Transverse colon (tissue), 4 donors: ENCODE data around the gene TMEM62. TPM values are rescaled to one million over a fixed set of nuclear protein-coding genes. Genes with fewer than 3 reads are reported as not detected.

Source experiments
- DNase-seq: peaks from one replicate; pipeline ENCODE4 v3.0.0-alpha.2; 2019
- H3K27ac ChIP-seq, 4 donors: fragments of 200-600 bp; sonication (generic); 2 replicates each; pipeline ENCODE4 v1.5.1; 2016 to 2018; ENCODE audit warnings: inconsistent platforms in 4 of 4
- H3K27me3 ChIP-seq: fragments of 200-600 bp; sonication (generic); 2 replicates; pipeline ENCODE4 v1.5.1; 2017; ENCODE audit warnings: inconsistent platforms
- H3K36me3 ChIP-seq, 4 donors: fragments of 200-600 bp; sonication (generic); 2 replicates each; pipeline ENCODE4 v1.5.1; 2017 to 2019; ENCODE audit warnings: inconsistent platforms in 4 of 4
- H3K4me1 ChIP-seq, 4 donors: fragments of 200-600 bp; sonication (generic); 2 replicates each; pipeline ENCODE4 v1.5.1; 2017 to 2020; ENCODE audit warnings: inconsistent platforms in 4 of 4
- H3K4me3 ChIP-seq, 4 donors: fragments of 200-600 bp; sonication (generic); 1 replicate in 1 of 4; 2 replicates in 3 of 4; pipeline versions ENCODE4 v1.5.1 to v1.6.1; 2017 to 2019; ENCODE audit warnings: inconsistent platforms in 4 of 4
- H3K9me3 ChIP-seq, 2 donors: fragments of 200-600 bp; sonication (generic); 2 replicates each; pipeline ENCODE4 v1.5.1; 2017 to 2019; ENCODE audit warnings: inconsistent platforms in 2 of 2
- CTCF ChIP-seq, 5 experiments: fragments of 200-600 bp in 3 of 5; fragments of 450-650 bp in 2 of 5; sonication (generic) in 3 of 5; IDR thresholded peaks; 1 replicate in 2 of 5; 2 replicates in 3 of 5; pipeline ENCODE4 v1.5.1; 2016 to 2017; ENCODE audit warnings: antibody characterized with exemption in 5 of 5, inconsistent platforms in 3 of 5, mild to moderate bottlenecking in 2 of 5, moderate library complexity in 1 of 5
- EP300 ChIP-seq: sonication (generic); formaldehyde crosslinking; IDR thresholded peaks from one replicate; pipeline ENCODE4 v1.6.1; 2017; ENCODE audit warnings: antibody characterized with exemption, low read depth
- POLR2A ChIP-seq: fragments of 450-650 bp; IDR thresholded peaks from one replicate; pipeline ENCODE4 v1.6.1; 2016; ENCODE audit warnings: antibody characterized with exemption, mild to moderate bottlenecking, moderate library complexity
- POLR2AphosphoS5 ChIP-seq, 3 donors: sonication (generic); formaldehyde crosslinking; IDR thresholded peaks; one replicate each; pipeline ENCODE4 v1.6.1; 2016; ENCODE audit warnings: antibody characterized with exemption in 3 of 3
- WGBS, 2 donors: methylation state at CpG; one replicate each; pipeline ENCODE4 v1.1.5; 2018; ENCODE audit warnings: low coverage in 1 of 2; 5-methylcytosine and 5-hydroxymethylcytosine counted together
- in situ Hi-C, 4 donors: fragments of 200-750 bp; cut with MboI; loops; one replicate each; pipeline versions ENCODE4 v1.15.0 to v1.15.1; 2017; ENCODE audit warnings: low sequenced_read_pairs in 3 of 4, low pct_ligation_motif_present in 1 of 4, low pct_unique_long_range_greater_than_20kb in 1 of 4
- intact Hi-C: fragments of 100-400 bp; cut with DNase I; formaldehyde crosslinking; loops from one replicate; pipeline ENCODE4 v1.15.1; 2023; ENCODE audit warnings: low total_unique reads
- small RNA-seq, 4 donors: library from RNA; depleted of rRNA; stranded (forward); fragments of <200 nt; gene quantifications; one replicate each; pipeline ENCODE3, GENCODE V24; 2016
- total RNA-seq, 4 donors: library from RNA; depleted of rRNA; stranded (reverse); fragments of >200 nt; gene quantifications; one replicate each; pipeline ENCODE4 v1.1.0, GENCODE V29; 2016

Gene TMEM62
- total RNA-seq, 4 donors from 2014 or later, result 21.3 to 367 (median 39.6) TPM

- intact Hi-C loops, result no loop called here
- Histone ChIP-seq H3K27ac (no peak overlapping the region), H3K27me3 (no peaks in the 10 kb centered on the region), H3K36me3 (no peaks in the 10 kb centered on the region), H3K4me1 (no peaks in the 10 kb centered on the region), H3K4me3 (no peak overlapping the region), H3K9me3 (no peaks in the 10 kb centered on the region)
- WGBS, 2 donors, result 33 to 63% methylated on average over 2 of the region's 2 CpGs
- in situ Hi-C loops, result loop anchor here in 1 of 4 donors (5.0 kb wide), 1 partner anchor 52 kb away; no protein-coding TSS in a partner anchor
- TF ChIP-seq POLR2AphosphoS5 (IDR thresholded peaks at IDR 0.05) (no peak), POLR2A (no peak), CTCF (IDR thresholded peaks at IDR 0.05) (no peak), EP300 (no peak)
- DNase-seq, result no peak
Measured at GRCh38 chr15:43230640-43231115, 97.3 kb downstream of the TMEM62 start.

- Histone ChIP-seq H3K4me1 (no peaks in the 10 kb centered on the region), H3K36me3 (no peaks in the 10 kb centered on the region), H3K9me3 (no peaks in the 10 kb centered on the region), H3K4me3 (no peak overlapping the region), H3K27ac (no peak overlapping the region), H3K27me3 (no peaks in the 10 kb centered on the region)
- WGBS, 2 donors, result 88 to 100% methylated on average over 1 to 3 of the region's 3 CpGs
- no peak for DNase-seq
- intact Hi-C loops, result loop anchor here (2.0 kb wide), 1 partner anchor 16 kb away; no protein-coding TSS in a partner anchor
- in situ Hi-C loops, result loop anchor here in 1 of 4 donors (5.0 kb wide), 1 partner anchor 50 kb away; no protein-coding TSS in a partner anchor
- TF ChIP-seq CTCF (IDR thresholded peaks at IDR 0.05), result no peak
- no peak for TF ChIP-seq EP300
- no peak for TF ChIP-seq POLR2AphosphoS5 (IDR thresholded peaks at IDR 0.05)
- no peak for TF ChIP-seq POLR2A
Measured at GRCh38 chr15:43232289-43232874, 99.0 kb downstream of the TMEM62 start.

Small RNAs within 50 kb of the gene (small RNA-seq; reads per million reads assigned to genes)
- 0 reads per million in 4 donors for gene AC068724.2

Other genes with a start within 250 kb of the TMEM62 start
- 10 to 100 TPM in 3 of 4 donors, 1 to 10 TPM in 1; 7.9 to 78.2 (median 18.2) TPM for gene TTBK2, start 212.8 kb upstream of the TMEM62 start, total RNA-seq
- gene UBR1, start 27.5 kb upstream of the TMEM62 start, total RNA-seq, result 100 to 1,000 TPM in 1 of 4 donors, 10 to 100 TPM in 3; 21.3 to 108 (median 34.2) TPM
- gene CCNDBP1, start 51.8 kb downstream of the TMEM62 start, total RNA-seq, result 100 to 1,000 TPM in 1 of 4 donors, 10 to 100 TPM in 3; 20.7 to 120 (median 80.0) TPM
- gene EPB42, start 87.4 kb downstream of the TMEM62 start, total RNA-seq, result not detected
- 10 to 100 TPM in 1 of 4 donors, not detected in 3; 12.1 TPM for gene TGM5, start 133.3 kb downstream of the TMEM62 start, total RNA-seq
- gene TGM7, start 168.7 kb downstream of the TMEM62 start, total RNA-seq, result not detected
- gene LCMT2, start 197.0 kb downstream of the TMEM62 start, total RNA-seq, result 1 to 10 TPM; 3.0 to 6.4 (median 3.4) TPM
- gene ZSCAN29, start 237.5 kb downstream of the TMEM62 start, total RNA-seq, result 10 to 100 TPM; 25.1 to 33.7 (median 29.8) TPM
- gene TUBGCP4, start 237.5 kb downstream of the TMEM62 start, total RNA-seq, result 10 to 100 TPM; 12.7 to 25.1 (median 16.0) TPM